Fibroblast of lung (primary cell): Measurements from ENCODE around the gene ITSN1. TPM values are rescaled to one million over a fixed set of nuclear protein-coding genes. Genes with fewer than 3 reads are reported as not detected.
A peak's percentile ranks its signal among the peaks of the same experiment; 100 is the strongest.
"Not testable (repeated sequence)": the region's sequence is repeated elsewhere in the genome, so short reads cannot be mapped to it uniquely, and the experiment has no call there.

Experiments
- DNase-seq, 2 donors: peaks; one replicate each; pipeline versions ENCODE4 v3.0.0 to v3.0.0-alpha.2; 2010; ENCODE audit warnings: low read depth in 2 of 2
- H2AFZ ChIP-seq: 2 replicates; pipeline ENCODE4 v1.5.1; 2012; ENCODE audit warnings: low read length, control low read depth, inconsistent platforms
- H3K27ac ChIP-seq: 2 replicates; pipeline ENCODE4 v1.5.1; 2011; ENCODE audit warnings: low read length, control low read depth; ENCODE audit not compliant: insufficient read depth
- H3K27me3 ChIP-seq: 2 replicates; pipeline ENCODE4 v1.5.1; 2011; ENCODE audit warnings: mild to moderate bottlenecking, low read length; ENCODE audit not compliant: control insufficient read depth, insufficient read depth
- H3K36me3 ChIP-seq: 2 replicates; pipeline ENCODE4 v1.5.1; 2011; ENCODE audit warnings: low read length; ENCODE audit not compliant: control insufficient read depth, insufficient read depth
- H3K4me1 ChIP-seq: 2 replicates; pipeline ENCODE4 v1.5.1; 2011; ENCODE audit warnings: low read length; ENCODE audit not compliant: control insufficient read depth, insufficient read depth; ENCODE audit errors: extremely low read depth
- H3K4me2 ChIP-seq: 2 replicates; pipeline ENCODE4 v1.5.1; 2011; ENCODE audit warnings: low read length, control low read depth; ENCODE audit not compliant: insufficient read depth; ENCODE audit errors: extremely low read depth
- H3K4me3 ChIP-seq, 4 experiments: fragments of 200-600 bp in 1 of 4; sonication (generic) in 1 of 4; replicated peaks in 1 of 4; 2 replicates each; pipeline ENCODE4 v1.5.1; 2011 to 2016; ENCODE audit warnings: low read length in 4 of 4, low read depth in 3 of 4, mild to moderate bottlenecking in 3 of 4, control low read depth in 2 of 4, inconsistent platforms in 1 of 4, mixed read lengths in 1 of 4; ENCODE audit not compliant: insufficient read depth in 1 of 4; ENCODE audit errors: control extremely low read depth in 1 of 4
- H3K79me2 ChIP-seq: 2 replicates; pipeline ENCODE4 v1.5.1; 2012; ENCODE audit warnings: mild to moderate bottlenecking, low read length, inconsistent platforms; ENCODE audit not compliant: control insufficient read depth, insufficient read depth
- H3K9ac ChIP-seq: 2 replicates; pipeline ENCODE4 v1.5.1; 2011; ENCODE audit warnings: mild to moderate bottlenecking, low read length, control low read depth; ENCODE audit not compliant: insufficient read depth
- H3K9me3 ChIP-seq: 2 replicates; pipeline ENCODE4 v1.5.1; 2012; ENCODE audit warnings: low read depth, low read length; ENCODE audit not compliant: control insufficient read depth, insufficient read depth
- H4K20me1 ChIP-seq: 2 replicates; pipeline ENCODE4 v1.5.1; 2011; ENCODE audit warnings: low read length; ENCODE audit not compliant: control insufficient read depth, insufficient read depth; ENCODE audit errors: extremely low read depth
- CTCF ChIP-seq, 2 donors: IDR thresholded peaks in 1 of 2; conservative IDR thresholded peaks in 1 of 2; 1 replicate in 1 of 2; 2 replicates in 1 of 2; pipeline ENCODE4 v1.5.1; 2011 to 2012; ENCODE audit warnings: low read length in 2 of 2, control low read depth in 1 of 2, inconsistent platforms in 1 of 2, low read depth in 1 of 2, mild to moderate bottlenecking in 1 of 2
- EZH2 ChIP-seq: IDR thresholded peaks from 2 replicates; pipeline ENCODE4 v1.5.1; 2012; ENCODE audit warnings: low read length, control low read depth, mild to moderate bottlenecking; ENCODE audit errors: missing control alignments
- polyA plus RNA-seq, 2 donors: library from polyadenylated mRNA; depleted of rRNA in 1 of 2; stranded (reverse) in 1 of 2; unstranded in 1 of 2; fragments of >200 nt; gene quantifications; 2 replicates each; pipeline ENCODE4 v1.2.1, GENCODE V29; 2011 to 2012; ENCODE audit warnings: missing spikeins in 1 of 2
- total RNA-seq: library from RNA; depleted of rRNA; stranded (reverse); fragments of >200 nt; gene quantifications from 2 replicates; pipeline ENCODE4 v1.2.1, GENCODE V29; 2014

The ITSN1 gene
- total and polyA plus RNA-seq, 2 donors (not counting 1 experiment from before 2014, with no cell fraction given): 34.7 to 63.1 TPM

GRCh38 chr21:33783187-33783979 is 141.1 kb downstream of the ITSN1 start:
- Histone ChIP-seq H3K27me3 (no peaks in the 10 kb centered on the region), H3K79me2 (no peaks in the 10 kb centered on the region), H4K20me1 (no peaks in the 10 kb centered on the region), H3K4me3 (no peak overlapping the region), H3K9me3 (no peaks in the 10 kb centered on the region), H3K9ac (no peak overlapping the region), H2AFZ (no peak overlapping the region), H3K4me2 (no peak overlapping the region), H3K36me3 (no peaks in the 10 kb centered on the region), H3K27ac (no peak overlapping the region), H3K4me1 (no peaks in the 10 kb centered on the region)
- DNase-seq: peak in 1 of 2 donors; percentile 6
- no peak for TF ChIP-seq CTCF (conservative IDR thresholded peaks at IDR 0.05 in 1 of 2, IDR thresholded peaks at IDR 0.05 in 1 of 2; ENCODE audit: low read depth in 1 of 2, low read length in 2 of 2)
- TF ChIP-seq EZH2: no peak

GRCh38 chr21:33787431-33787830 is 145.1 kb downstream of the ITSN1 start:
- no peak overlapping the region for H3K9ac ChIP-seq
- H3K27ac ChIP-seq: no peak overlapping the region
- TF ChIP-seq EZH2 (no peak), CTCF (conservative IDR thresholded peaks at IDR 0.05 in 1 of 2, IDR thresholded peaks at IDR 0.05 in 1 of 2; ENCODE audit: low read depth in 1 of 2, low read length in 2 of 2) (no peak)
- H3K4me2 ChIP-seq: no peak overlapping the region
- H3K9me3 ChIP-seq: no peaks in the 10 kb centered on the region
- no peaks in the 10 kb centered on the region for H3K27me3 ChIP-seq
- no peaks in the 10 kb centered on the region for H3K79me2 ChIP-seq
- H2AFZ ChIP-seq: no peak overlapping the region
- peaks cover 2% of the 10 kb centered on the region for H3K4me1 ChIP-seq
- H4K20me1 ChIP-seq: no peaks in the 10 kb centered on the region
- no peak for DNase-seq
- H3K36me3 ChIP-seq: no peaks in the 10 kb centered on the region
- H3K4me3 ChIP-seq: no peak overlapping the region

- H3K27me3 ChIP-seq, H3K36me3 ChIP-seq: not testable (repeated sequence)
Observed at GRCh38 chr21:33788438-33788837, 146.1 kb downstream of the ITSN1 start.

More at GRCh38 chr21:33788438-33788837, 146.1 kb downstream of the ITSN1 start:
- not testable (repeated sequence) for H3K79me2 ChIP-seq, DNase-seq, H3K4me2 ChIP-seq, H3K9ac ChIP-seq, H2AFZ ChIP-seq, H3K27ac ChIP-seq, H3K4me3 ChIP-seq, H3K9me3 ChIP-seq, H3K4me1 ChIP-seq, H4K20me1 ChIP-seq
